Hepatocyte (in vitro differentiated cells): ENCODE results near the gene PLLP.

Experiments used
- CTCF ChIP-seq: fragments of 200-600 bp; sonication (generic); IDR thresholded peaks from 2 replicates; pipeline ENCODE4 v1.5.1; 2016; ENCODE audit warnings: antibody characterized with exemption, mild to moderate bottlenecking; ENCODE audit not compliant: poor library complexity
- EZH2 ChIP-seq: fragments of 200-600 bp; sonication (generic); IDR thresholded peaks from 2 replicates; pipeline ENCODE4 v1.6.1; 2016; ENCODE audit warnings: antibody characterized with exemption, mild to moderate bottlenecking, borderline replicate concordance
- EZH2phosphoT487 ChIP-seq: fragments of 200-600 bp; sonication (generic); IDR thresholded peaks from one replicate; pipeline ENCODE4 v1.6.1; 2018; ENCODE audit warnings: antibody characterized with exemption, mild to moderate bottlenecking, low read depth, moderate library complexity; ENCODE audit not compliant: unreplicated experiment, severe bottlenecking

DNA sequence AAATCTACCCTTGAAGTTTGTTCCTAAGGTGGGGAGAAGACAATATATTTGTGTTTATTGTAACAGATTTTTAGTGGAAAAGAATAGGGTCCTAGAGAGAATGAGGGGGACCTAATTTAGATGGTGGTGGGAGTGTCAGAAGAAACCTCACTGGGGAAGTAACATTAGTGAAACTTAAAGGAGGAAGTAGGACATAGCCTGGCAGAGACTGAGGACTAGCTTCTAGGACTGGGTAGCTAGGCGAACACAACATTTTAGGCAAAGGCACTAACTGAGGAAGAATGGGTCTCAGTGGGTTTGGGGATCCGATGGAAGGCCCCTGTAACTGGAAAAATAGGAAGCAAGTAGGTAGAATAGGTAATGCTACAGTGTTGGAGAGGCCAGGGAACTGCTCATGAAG, 43.6 kb downstream of the PLLP start:
- TF ChIP-seq CTCF: no peak
- no peak for TF ChIP-seq EZH2phosphoT487
- no peak for TF ChIP-seq EZH2
